Dermis microvascular lymphatic vessel endothelial cell (primary cell): ENCODE measurements around the gene NDUFAF7. TPM values are rescaled to one million over a fixed set of nuclear protein-coding genes. Genes with fewer than 3 reads are reported as not detected.
"Not testable (repeated sequence)": the region's sequence is repeated elsewhere in the genome, so short reads cannot be mapped to it uniquely, and the experiment has no call there.

Source experiments
- DNase-seq, 2 donors: peaks; one replicate each; pipeline versions ENCODE4 v3.0.0 to v3.0.0-alpha.2; 2010; ENCODE audit warnings: low read depth in 2 of 2
- total RNA-seq: library from RNA; depleted of rRNA; stranded (reverse); fragments of >200 nt; gene quantifications from 2 replicates; pipeline ENCODE4 v1.2.1, GENCODE V29; 2014

NDUFAF7 gene
- total RNA-seq, 1 donor from 2014 or later = 9.2 TPM

DNA sequence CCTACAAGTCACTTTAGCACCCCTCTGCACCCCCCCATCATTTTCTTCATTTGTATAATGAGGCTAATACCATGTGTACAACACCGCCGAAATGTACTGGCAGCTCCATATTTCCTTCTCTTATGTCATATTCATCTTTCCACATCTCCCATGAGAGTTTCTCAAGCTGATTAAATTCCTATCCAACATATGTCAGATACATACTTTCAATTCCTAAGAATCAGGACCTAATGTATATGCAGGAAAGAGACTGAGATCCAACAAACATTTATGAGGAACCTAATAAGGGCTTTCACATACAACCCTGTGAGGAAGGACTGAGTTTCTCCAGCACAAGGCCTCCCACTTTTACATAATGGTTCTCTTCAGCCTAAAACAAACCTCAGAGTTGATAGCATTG lies 51.3 kb downstream of the NDUFAF7 start:
- DNase-seq = no peak

DNA sequence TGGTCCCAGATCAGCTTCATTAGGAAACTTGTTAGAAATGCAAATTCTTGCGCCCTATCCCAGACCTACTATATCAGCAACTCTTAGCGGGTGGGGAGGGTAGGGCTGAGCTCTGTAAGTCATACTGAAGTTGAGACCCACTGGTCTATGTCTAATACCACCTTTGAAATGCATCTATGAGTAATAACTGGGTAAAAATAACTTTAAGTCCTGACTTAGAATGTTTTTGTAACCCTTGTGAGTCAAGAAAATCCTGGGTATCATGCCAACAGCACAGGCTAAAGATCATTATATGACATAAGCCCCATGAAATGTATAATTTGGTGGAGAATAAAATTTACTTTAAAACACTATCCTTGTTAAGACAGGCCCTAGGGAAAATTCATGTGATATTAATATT lies 51.7 kb downstream of the NDUFAF7 start:
- peak in 1 of 2 donors; percentile 68 for DNase-seq

DNA sequence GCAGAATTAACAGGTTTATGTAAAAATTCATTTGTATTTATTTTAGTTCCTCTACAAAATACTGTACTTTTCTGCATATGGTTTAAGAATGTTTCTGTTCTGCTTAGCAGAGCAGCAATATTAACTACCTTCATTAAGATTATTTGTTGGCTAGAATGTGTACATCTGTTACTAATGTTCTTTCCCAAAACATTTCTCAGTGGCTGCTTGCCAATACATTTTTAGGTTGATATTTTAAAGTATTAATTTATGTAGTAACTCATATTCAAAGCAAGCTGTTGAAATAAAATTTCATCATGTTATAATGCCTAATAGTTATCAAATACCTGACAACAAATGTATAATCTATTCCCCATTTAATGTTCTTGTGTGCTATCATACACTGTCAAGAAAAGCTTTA lies 52.9 kb downstream of the NDUFAF7 start:
- DNase-seq = no peak

DNA sequence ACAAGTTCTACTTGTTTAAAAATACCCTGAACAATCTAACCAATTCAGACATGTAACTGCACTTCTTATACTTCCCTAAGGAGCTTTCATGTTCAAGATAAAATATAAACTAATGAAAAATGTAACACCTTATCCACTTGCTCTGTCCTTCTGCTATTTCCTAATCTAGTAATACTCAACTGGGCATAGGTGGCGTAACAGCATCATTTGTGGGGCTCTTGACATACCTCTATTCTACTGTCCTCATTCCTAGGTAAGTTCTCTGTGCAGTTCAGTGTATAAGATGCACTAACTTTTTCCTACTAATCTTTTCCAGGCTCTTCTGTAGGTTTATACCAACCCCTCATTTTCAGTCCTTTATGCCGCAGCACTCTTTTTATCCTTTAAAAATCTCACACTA lies 56.5 kb downstream of the NDUFAF7 start:
- DNase-seq = peak; percentile 1 to 7

DNA sequence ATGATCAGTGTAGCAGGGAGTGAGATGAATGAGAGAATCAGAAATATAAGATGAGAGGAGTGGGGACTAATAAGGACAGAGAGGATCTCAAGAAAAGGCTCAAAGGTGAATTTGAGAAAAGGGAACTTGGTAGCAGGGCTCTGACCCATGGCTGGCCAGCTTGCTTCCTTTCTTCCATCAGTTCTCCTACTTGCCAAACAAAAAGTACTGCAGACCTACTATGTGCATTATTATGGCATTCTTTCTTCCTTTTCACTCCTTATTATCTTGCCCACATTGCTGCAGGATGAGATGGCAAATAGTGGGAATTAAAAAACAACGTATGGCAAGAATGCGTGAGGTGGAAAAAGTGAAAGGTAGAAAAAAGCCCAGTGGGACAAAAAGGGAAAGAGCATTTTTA lies 60.2 kb downstream of the NDUFAF7 start:
- DNase-seq = no peak

DNA sequence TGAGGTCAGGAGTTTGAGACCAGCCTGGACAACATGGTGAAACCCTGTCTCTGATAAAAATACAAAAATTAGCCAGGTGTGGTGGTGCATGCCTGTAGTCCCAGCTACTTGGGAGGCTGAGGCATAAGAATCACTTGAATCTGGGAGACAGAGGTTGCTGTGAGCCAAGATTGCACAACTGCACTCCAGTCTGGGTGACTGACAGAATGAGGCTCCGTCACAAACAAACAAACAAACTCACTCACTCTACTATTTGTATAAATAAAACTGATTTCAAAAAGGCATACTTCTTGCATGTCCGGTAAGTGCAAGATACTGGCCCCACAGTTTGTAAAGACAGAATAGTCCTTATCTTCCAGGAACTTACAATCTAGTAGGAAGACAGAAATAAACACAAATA lies 63.4 kb downstream of the NDUFAF7 start:
- DNase-seq = not testable (repeated sequence)

DNA sequence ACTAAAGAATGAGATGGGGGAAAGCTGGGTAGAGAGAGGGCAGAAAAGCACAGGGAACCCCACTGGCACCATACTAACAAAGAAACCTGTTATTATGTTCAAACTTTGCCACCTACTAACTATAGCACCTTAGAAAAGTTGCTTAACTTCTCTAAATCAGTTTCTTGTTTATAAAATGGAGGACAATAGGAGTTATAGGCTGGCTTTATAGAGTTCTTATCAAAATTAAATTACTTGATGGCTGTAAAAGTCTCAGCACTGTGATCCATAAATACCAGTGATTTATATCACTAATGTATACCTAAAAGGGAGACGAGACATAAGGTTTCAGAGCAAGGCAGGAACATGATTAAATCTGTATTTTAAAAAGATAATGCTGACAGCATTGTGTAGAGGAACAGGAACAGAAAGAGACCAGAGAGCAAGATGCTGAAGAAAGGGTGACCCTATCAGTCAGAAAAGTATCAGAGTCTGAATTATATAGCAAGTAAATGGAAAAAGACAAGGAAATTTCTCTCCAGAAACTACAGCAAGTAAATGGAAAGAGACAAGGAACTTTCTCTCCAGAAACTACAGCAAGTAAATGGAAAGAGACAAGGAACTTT lies 64.1 kb downstream of the NDUFAF7 start:
- DNase-seq = no peak

DNA sequence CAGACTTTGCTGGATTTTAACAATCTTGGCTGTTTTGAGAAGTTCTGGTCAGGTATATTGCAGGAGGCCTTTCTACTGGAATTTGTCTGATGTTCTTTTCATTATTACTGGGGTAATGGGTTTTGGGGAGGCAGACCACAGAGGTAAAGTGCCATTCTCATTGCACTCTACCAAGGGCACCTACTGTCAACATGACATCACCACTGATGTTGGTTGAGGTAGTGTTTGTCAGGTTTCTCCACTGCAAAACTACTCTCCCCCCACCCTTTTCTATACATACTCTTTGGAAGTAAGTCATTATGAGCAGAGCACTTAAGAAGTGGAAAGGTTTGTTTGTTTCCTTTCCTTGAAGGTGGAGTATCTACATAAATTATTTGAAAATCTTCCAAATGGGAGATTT lies 66.2 kb downstream of the NDUFAF7 start:
- DNase-seq = no peak

Other genes with a start within 250 kb of the NDUFAF7 start
- gene HEATR5B, start 147.3 kb upstream of the NDUFAF7 start, total RNA-seq = 26.4 and 28.6 TPM in 2 replicates
- gene GPATCH11, start 147.1 kb upstream of the NDUFAF7 start, total RNA-seq = 4.9 TPM in 2 replicates
- gene EIF2AK2, start 74.7 kb upstream of the NDUFAF7 start, total RNA-seq = 17.2 and 20.4 TPM in 2 replicates
- not detected in 2 replicates for gene SULT6B1, start 43.0 kb upstream of the NDUFAF7 start, total RNA-seq
- gene CEBPZOS, start 35.2 kb upstream of the NDUFAF7 start, total RNA-seq = 6.7 and 11.0 TPM in 2 replicates
- gene CEBPZ, start 62 bp upstream of the NDUFAF7 start, total RNA-seq = 28.8 and 31.5 TPM in 2 replicates
- gene PRKD3, start 93.2 kb downstream of the NDUFAF7 start, total RNA-seq = 47.8 and 55.9 TPM in 2 replicates
- 3.9 and 4.2 TPM in 2 replicates for gene QPCT, start 113.0 kb downstream of the NDUFAF7 start, total RNA-seq